Measurements from ENCODE around the gene SQSTM1. TPM values are rescaled to one million over a fixed set of nuclear protein-coding genes. Genes with fewer than 3 reads are reported as not detected.

SQSTM1 gene
- total and polyA plus RNA-seq, 9 of the 15 experiments (the other 6 are each of a cell fraction or from before 2014, with no cell fraction given), result 5.6 to 148 (median 64.0) TPM

- TF ChIP-seq CCNT2 (IDR thresholded peaks at IDR 0.05; ENCODE audit: borderline replicate concordance, extremely low read depth, insufficient read length, low read depth, low read length) (peak; percentile 79), GTF2A2 (tag; IDR thresholded peaks at IDR 0.05) (peak; percentile 90), REST (IDR thresholded peaks at IDR 0.05; ENCODE audit: borderline replicate concordance) (peak; percentile 42), REST (CRISPR knock-in tag; IDR thresholded peaks at IDR 0.05; ENCODE audit: low read depth) (0 out of 2 replicates have a peak, but pooled peaks have one; percentile 46), POLR2A (conservative IDR thresholded peaks at IDR 0.05) (peak; percentile 98), MNT (conservative IDR thresholded peaks at IDR 0.05) (peak; percentile 30 to 51; a peak in 3 of 4 replicates), RBBP5 (IDR thresholded peaks at IDR 0.05; ENCODE audit: borderline replicate concordance, insufficient read depth, low read length, poor library complexity, severe bottlenecking) (peak; percentile 33), AFF1 (IDR thresholded peaks at IDR 0.05; ENCODE audit: low read depth in 1 of 2, partially characterized antibody in 2 of 2) (peak in 1 of 2 experiments; percentile 17), RNF219 (CRISPR knock-in tag; IDR thresholded peaks at IDR 0.05) (peak; percentile 35; the same call in 1 of the 2 replicates)
These were observed at the start of gene SQSTM1 (continued) for GRCh38 chr5:179820483-179821297.

Measured in K562 (cell line).